Activated naive CD4-positive, alpha-beta T cell treated with anti-CD3 and anti-CD28 coated beads for 36 hours (primary cell): Measurements from ENCODE around the gene NUAK2. TPM values are rescaled to one million over a fixed set of nuclear protein-coding genes. Genes with fewer than 3 reads are reported as not detected.

Experiments
- CTCF ChIA-PET: fragments of 350-600 bp; sonication (Branson Sonifier 250); formaldehyde crosslinking; loops from one replicate; lab custom pipeline; 2021; ENCODE audit warnings: antibody characterized with exemption; lab: Charles Lee
- DNase-seq: peaks from one replicate; pipeline ENCODE4 v3.0.0-alpha.2; 2020
- H3K27ac Mint-ChIP-seq: one replicate; pipeline ENCODE4 v1.8.0; 2021; ENCODE audit warnings: mild to moderate bottlenecking, mixed read lengths
- H3K27me3 Mint-ChIP-seq: one replicate; pipeline ENCODE4 v1.8.0; 2021; ENCODE audit warnings: low read depth, mixed read lengths
- H3K36me3 Mint-ChIP-seq: one replicate; pipeline ENCODE4 v1.8.0; 2021; ENCODE audit warnings: low read depth, mixed read lengths
- H3K4me1 Mint-ChIP-seq: one replicate; pipeline ENCODE4 v1.8.0; 2021; ENCODE audit warnings: low read depth, mixed read lengths
- H3K4me3 Mint-ChIP-seq: one replicate; pipeline ENCODE4 v1.8.0; 2021; ENCODE audit warnings: mild to moderate bottlenecking, moderate library complexity, mixed read lengths
- H3K9me3 Mint-ChIP-seq: one replicate; pipeline ENCODE4 v1.8.0; 2021; ENCODE audit warnings: mixed read lengths
- intact Hi-C: fragments of 100-400 bp; cut with micrococcal nuclease; formaldehyde crosslinking; loops from one replicate; pipeline ENCODE4 v1.15.1; 2023
- total RNA-seq, 2 experiments: library from RNA; stranded (reverse); gene quantifications; one replicate each; pipeline ENCODE4 v1.2.3, GENCODE V29; 2021

The NUAK2 gene
- total RNA-seq, 2 experiments from 2014 or later: 11.2 to 12.2 TPM

GRCh38 chr1:205257735-205258134 lies 63.8 kb downstream of the NUAK2 start:
- intact Hi-C loops: no loop called here

GRCh38 chr1:205256951-205257625 lies 64.5 kb downstream of the NUAK2 start:
- peaks cover 33% of the 10 kb centered on the region for H3K36me3 Mint-ChIP-seq
- H3K9me3 Mint-ChIP-seq: no peaks in the 10 kb centered on the region
- no peak overlapping the region for H3K4me3 Mint-ChIP-seq
- intact Hi-C loops: loop anchor here (1.0 kb wide), 5 partner anchors 24 to 268 kb away; no protein-coding TSS in a partner anchor
- DNase-seq: no peak
- no peaks in the 10 kb centered on the region for H3K27me3 Mint-ChIP-seq
- peaks cover 35% of the 10 kb centered on the region for H3K4me1 Mint-ChIP-seq
- CTCF ChIA-PET: interaction anchor here (0.7 to 13.8 kb wide), 19 partner anchors 9 to 269 kb away, joined by 3 to 277 read pairs (median 7); partner anchors contain the start of genes NUAK2, RBBP5 and TMCC2
- H3K27ac Mint-ChIP-seq: no peak overlapping the region

More at GRCh38 chr1:205257735-205258134, 63.8 kb downstream of the NUAK2 start:
- Mint-ChIP-seq H3K36me3 (peaks cover 32% of the 10 kb centered on the region), H3K27me3 (no peaks in the 10 kb centered on the region), H3K27ac (no peak overlapping the region), H3K9me3 (no peaks in the 10 kb centered on the region), H3K4me3 (no peak overlapping the region), H3K4me1 (peaks cover 41% of the 10 kb centered on the region)
- CTCF ChIA-PET: interaction anchor here (0.6 to 13.8 kb wide), 7 partner anchors 14 to 78 kb away, joined by 3 to 277 read pairs (median 3); partner anchors contain the start of genes NUAK2 and TMCC2
- no peak for DNase-seq

- H3K36me3 Mint-ChIP-seq: peaks cover 33% of the 10 kb centered on the region
- CTCF ChIA-PET: interaction anchor here (0.7 to 13.8 kb wide), 24 partner anchors 10 to 268 kb away, joined by 3 to 277 read pairs (median 6); partner anchors contain the start of genes NUAK2, RBBP5 and TMCC2
- no peaks in the 10 kb centered on the region for H3K9me3 Mint-ChIP-seq
- no peaks in the 10 kb centered on the region for H3K27me3 Mint-ChIP-seq
- H3K4me1 Mint-ChIP-seq: peaks cover 25% of the 10 kb centered on the region
- peak; percentile 93 for DNase-seq
- intact Hi-C loops: loop anchor here (1.0 kb wide), 5 partner anchors 23 to 267 kb away; no protein-coding TSS in a partner anchor
- no peak overlapping the region for H3K4me3 Mint-ChIP-seq
- peak overlapping the region; percentile 42 for H3K27ac Mint-ChIP-seq
Observed at GRCh38 chr1:205255941-205256780, 65.4 kb downstream of the NUAK2 start.

Other genes starting within 250 kb of the NUAK2 start
- 1 to 10 TPM; 3.7 to 3.9 TPM for gene TMEM81, start 237.3 kb downstream of the NUAK2 start, total RNA-seq
- 10 to 100 TPM; 26.0 to 27.5 TPM for gene RBBP5, start 199.8 kb downstream of the NUAK2 start, total RNA-seq
- 10 to 100 TPM; 10.9 to 11.5 TPM for gene DSTYK, start 110.0 kb downstream of the NUAK2 start, total RNA-seq
- 10 to 100 TPM; 42.5 to 44.8 TPM for gene TMCC2, start 93.8 kb downstream of the NUAK2 start, total RNA-seq
- not detected for gene KLHDC8A, start 35.2 kb upstream of the NUAK2 start, total RNA-seq
- under 1 TPM in 1 of 2 experiments, not detected in 1; 0.79 TPM for gene LEMD1, start 100.3 kb upstream of the NUAK2 start, total RNA-seq
- under 1 TPM; 0.14 to 0.30 TPM for gene BLACAT1, start 134.3 kb upstream of the NUAK2 start, total RNA-seq
- 1 to 10 TPM; 3.6 to 4.1 TPM for gene CDK18, start 182.9 kb upstream of the NUAK2 start, total RNA-seq